ENCODE data around the gene ZBTB7A.

DNA sequence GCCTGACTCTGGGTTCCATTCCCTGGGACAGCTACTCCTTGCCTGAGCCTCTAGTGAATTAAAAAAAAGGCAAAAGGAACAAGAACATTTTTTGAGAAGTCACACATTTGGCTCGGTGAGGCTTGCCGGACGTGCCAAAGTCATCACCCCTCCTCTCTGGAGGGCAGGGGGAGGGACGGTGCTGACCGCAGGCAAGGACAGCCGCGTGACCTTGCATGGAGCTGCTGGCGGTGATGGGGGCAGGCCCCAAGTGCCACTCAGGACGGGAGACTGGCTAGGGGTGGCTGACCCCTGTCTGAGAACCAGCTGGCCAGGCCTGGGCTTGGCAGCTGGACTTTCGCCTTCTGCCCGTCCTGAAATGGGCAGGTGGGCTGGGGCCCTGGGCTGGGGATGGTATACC lies 30.8 kb upstream of the ZBTB7A start:
- TF ChIP-seq CHD4 (IDR thresholded peaks at IDR 0.05; ENCODE audit: borderline replicate concordance) (no peak), CTCF (IDR thresholded peaks at IDR 0.05) (no peak), HOXB5 (CRISPR knock-in tag; IDR thresholded peaks at IDR 0.05) (no peak), POLR2A (IDR thresholded peaks at IDR 0.05; ENCODE audit: low read length) (no peak), RARB (CRISPR knock-in tag; IDR thresholded peaks at IDR 0.05) (no peak), JUN (IDR thresholded peaks at IDR 0.05) (no peak), RFX5 (IDR thresholded peaks at IDR 0.05) (no peak), HOXB13 (CRISPR knock-in tag; IDR thresholded peaks at IDR 0.05; ENCODE audit: low read depth) (no peak), KDM5A (IDR thresholded peaks at IDR 0.05) (no peak), MAZ (IDR thresholded peaks at IDR 0.05; ENCODE audit: borderline replicate concordance, low read depth, low read length) (no peak), SMC3 (IDR thresholded peaks at IDR 0.05) (no peak)
- TF ChIP-seq, protein P1, sequence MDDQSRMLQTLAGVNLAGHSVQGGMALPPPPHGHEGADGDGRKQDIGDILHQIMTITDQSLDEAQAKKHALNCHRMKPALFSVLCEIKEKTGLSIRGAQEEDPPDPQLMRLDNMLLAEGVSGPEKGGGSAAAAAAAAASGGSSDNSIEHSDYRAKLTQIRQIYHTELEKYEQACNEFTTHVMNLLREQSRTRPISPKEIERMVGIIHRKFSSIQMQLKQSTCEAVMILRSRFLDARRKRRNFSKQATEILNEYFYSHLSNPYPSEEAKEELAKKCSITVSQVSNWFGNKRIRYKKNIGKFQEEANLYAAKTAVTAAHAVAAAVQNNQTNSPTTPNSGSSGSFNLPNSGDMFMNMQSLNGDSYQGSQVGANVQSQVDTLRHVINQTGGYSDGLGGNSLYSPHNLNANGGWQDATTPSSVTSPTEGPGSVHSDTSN (IDR thresholded peaks at IDR 0.05): no peak

Data from A549 (cell line).